GM19351 (cell line): ENCODE measurements around the gene PPARGC1A.

Experiments
- ATAC-seq: cut with Tn5 transposase; IDR thresholded peaks from one replicate; pipeline ENCODE4 v1.9.1; 2021; ENCODE audit warnings: mild to moderate bottlenecking, moderate library complexity; ENCODE audit not compliant: unreplicated experiment

The PPARGC1A gene

GRCh38 chr4:23889814-23890341 is at the start of gene PPARGC1A:
Gene PPARGC1A, minus strand, starts transcription at chr4:23890047. Its CDS starts 90 bp downstream, at chr4:23889957.
- peak; percentile 69 for ATAC-seq

GRCh38 chr4:23938796-23939195 is 48.9 kb upstream of the PPARGC1A start:
- ATAC-seq, result no peak

- no peak for ATAC-seq
Measured at GRCh38 chr4:23937173-23937572, 47.3 kb upstream of the PPARGC1A start.

- ATAC-seq, result no peak
Measured at GRCh38 chr4:23934915-23935314, 45.1 kb upstream of the PPARGC1A start.

- ATAC-seq, result no peak
Measured at GRCh38 chr4:23934223-23934622, 44.4 kb upstream of the PPARGC1A start.

GRCh38 chr4:23932901-23933308 is 43.1 kb upstream of the PPARGC1A start:
- no peak for ATAC-seq

GRCh38 chr4:23932186-23932585 is 42.3 kb upstream of the PPARGC1A start:
- ATAC-seq, result no peak

- no peak for ATAC-seq
Measured at GRCh38 chr4:23931489-23931830, 41.6 kb upstream of the PPARGC1A start.

- no peak for ATAC-seq
Measured at GRCh38 chr4:23930750-23931488, 41.1 kb upstream of the PPARGC1A start.

GRCh38 chr4:23929248-23929647 is 39.4 kb upstream of the PPARGC1A start:
- no peak for ATAC-seq

GRCh38 chr4:23924556-23924955 is 34.7 kb upstream of the PPARGC1A start:
- ATAC-seq, result no peak

GRCh38 chr4:23923840-23924239 is 34.0 kb upstream of the PPARGC1A start:
- ATAC-seq, result no peak

GRCh38 chr4:23923141-23923540 is 33.3 kb upstream of the PPARGC1A start:
- no peak for ATAC-seq

- no peak for ATAC-seq
Measured at GRCh38 chr4:23922541-23923111, 32.8 kb upstream of the PPARGC1A start.

- ATAC-seq, result no peak
Measured at GRCh38 chr4:23922013-23922412, 32.2 kb upstream of the PPARGC1A start.

GRCh38 chr4:23921447-23921845 is 31.6 kb upstream of the PPARGC1A start:
- ATAC-seq, result no peak

GRCh38 chr4:23920716-23921446 is 31.0 kb upstream of the PPARGC1A start:
- no peak for ATAC-seq

GRCh38 chr4:23920296-23920695 is 30.4 kb upstream of the PPARGC1A start:
- no peak for ATAC-seq

GRCh38 chr4:23916282-23916681 is 26.4 kb upstream of the PPARGC1A start:
- no peak for ATAC-seq

- no peak for ATAC-seq
Measured at GRCh38 chr4:23915459-23916132, 25.7 kb upstream of the PPARGC1A start.
